Measurements from ENCODE around the gene PRODH.
"Not testable (repeated sequence)": the region's sequence is repeated elsewhere in the genome, so short reads cannot be mapped to it uniquely, and the experiment has no call there.

GRCh38 chr22:18961201-18961600 is 25.1 kb upstream of the PRODH start:
- not testable (repeated sequence) for TF ChIP-seq BHLHE40 (IDR thresholded peaks at IDR 0.05; ENCODE audit: borderline replicate concordance); SUZ12 (IDR thresholded peaks at IDR 0.05); SP1 (IDR thresholded peaks at IDR 0.05); FOXM1 (IDR thresholded peaks at IDR 0.05; ENCODE audit: borderline replicate concordance); TARDBP (IDR thresholded peaks at IDR 0.05); FOXK2 (IDR thresholded peaks at IDR 0.05); HDGF (IDR thresholded peaks at IDR 0.05; ENCODE audit: borderline replicate concordance); ELF4 (IDR thresholded peaks at IDR 0.05); ARNT (IDR thresholded peaks at IDR 0.05)

Data from HEK293T (cell line).